T-helper 1 cell treated with Interleukin-12 subunit alpha and Interleukin-12 subunit beta and Interleukin-4 antibody, amounts not matched to agents 30 ng/mL and 1 ng/mL, for 36 hours (primary cell): Measurements from ENCODE around the gene MICALL1. TPM values are rescaled to one million over a fixed set of nuclear protein-coding genes. Genes with fewer than 3 reads are reported as not detected.

Source experiments
- intact Hi-C: fragments of 100-400 bp; cut with micrococcal nuclease; formaldehyde crosslinking; loops from one replicate; pipeline ENCODE4 v1.15.1; 2024
- total RNA-seq: library from RNA; stranded (reverse); gene quantifications from 2 replicates; pipeline ENCODE4 v1.2.3, GENCODE V29; 2022

Gene MICALL1, protein sequence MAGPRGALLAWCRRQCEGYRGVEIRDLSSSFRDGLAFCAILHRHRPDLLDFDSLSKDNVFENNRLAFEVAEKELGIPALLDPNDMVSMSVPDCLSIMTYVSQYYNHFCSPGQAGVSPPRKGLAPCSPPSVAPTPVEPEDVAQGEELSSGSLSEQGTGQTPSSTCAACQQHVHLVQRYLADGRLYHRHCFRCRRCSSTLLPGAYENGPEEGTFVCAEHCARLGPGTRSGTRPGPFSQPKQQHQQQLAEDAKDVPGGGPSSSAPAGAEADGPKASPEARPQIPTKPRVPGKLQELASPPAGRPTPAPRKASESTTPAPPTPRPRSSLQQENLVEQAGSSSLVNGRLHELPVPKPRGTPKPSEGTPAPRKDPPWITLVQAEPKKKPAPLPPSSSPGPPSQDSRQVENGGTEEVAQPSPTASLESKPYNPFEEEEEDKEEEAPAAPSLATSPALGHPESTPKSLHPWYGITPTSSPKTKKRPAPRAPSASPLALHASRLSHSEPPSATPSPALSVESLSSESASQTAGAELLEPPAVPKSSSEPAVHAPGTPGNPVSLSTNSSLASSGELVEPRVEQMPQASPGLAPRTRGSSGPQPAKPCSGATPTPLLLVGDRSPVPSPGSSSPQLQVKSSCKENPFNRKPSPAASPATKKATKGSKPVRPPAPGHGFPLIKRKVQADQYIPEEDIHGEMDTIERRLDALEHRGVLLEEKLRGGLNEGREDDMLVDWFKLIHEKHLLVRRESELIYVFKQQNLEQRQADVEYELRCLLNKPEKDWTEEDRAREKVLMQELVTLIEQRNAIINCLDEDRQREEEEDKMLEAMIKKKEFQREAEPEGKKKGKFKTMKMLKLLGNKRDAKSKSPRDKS
- 35.1 and 37.3 TPM in 2 replicates for total RNA-seq

DNA sequence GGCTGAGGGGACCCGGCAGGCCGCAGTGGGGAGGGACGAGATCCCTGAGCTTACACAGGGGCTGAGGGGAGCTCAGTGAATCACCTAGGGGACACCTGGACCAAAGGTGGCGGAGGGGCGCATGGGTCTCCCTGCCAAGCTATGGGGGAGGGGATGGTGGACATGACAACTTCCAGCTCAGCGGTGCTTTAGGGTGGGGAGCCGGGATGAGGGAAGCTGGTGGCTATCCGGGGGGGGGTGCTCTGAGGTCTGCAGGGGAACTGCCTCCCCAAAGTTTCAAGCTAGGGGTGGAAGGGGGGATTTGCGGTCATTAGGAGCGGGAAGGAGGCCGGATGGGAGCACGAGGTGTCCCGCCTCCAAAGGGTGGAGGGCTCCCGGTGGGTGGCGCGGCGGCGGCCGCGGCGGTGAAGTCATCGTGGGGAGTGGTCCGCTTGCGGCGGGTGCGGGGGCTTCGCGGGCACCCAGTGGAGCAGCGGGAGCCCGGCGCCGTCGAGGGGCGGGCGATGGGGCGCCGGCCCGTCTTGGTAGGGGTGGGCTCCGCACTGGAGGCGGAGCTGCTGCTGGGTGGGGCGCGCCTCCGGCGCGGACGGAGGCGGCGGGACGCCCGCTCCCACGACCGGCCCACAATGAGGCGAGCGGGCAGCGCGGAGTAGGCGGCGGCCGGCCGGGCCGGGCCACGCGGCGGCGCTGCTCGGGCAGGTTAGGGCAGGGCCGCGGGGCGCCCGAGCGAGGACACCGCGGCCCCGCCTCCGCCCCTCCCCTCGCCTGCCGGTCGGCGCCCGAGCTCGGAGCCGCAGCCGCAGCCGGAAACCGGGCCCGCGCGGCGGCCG is at the start of gene MICALL1:
Gene MICALL1 (plus strand): TSS at position 764 of the 830 bp plus-strand sequence. CDS start 126 bp downstream, outside the sequence.
- intact Hi-C loops = loop anchor here (1.0 kb wide), 2 partner anchors 9 to 29 kb away; no protein-coding TSS in a partner anchor

DNA sequence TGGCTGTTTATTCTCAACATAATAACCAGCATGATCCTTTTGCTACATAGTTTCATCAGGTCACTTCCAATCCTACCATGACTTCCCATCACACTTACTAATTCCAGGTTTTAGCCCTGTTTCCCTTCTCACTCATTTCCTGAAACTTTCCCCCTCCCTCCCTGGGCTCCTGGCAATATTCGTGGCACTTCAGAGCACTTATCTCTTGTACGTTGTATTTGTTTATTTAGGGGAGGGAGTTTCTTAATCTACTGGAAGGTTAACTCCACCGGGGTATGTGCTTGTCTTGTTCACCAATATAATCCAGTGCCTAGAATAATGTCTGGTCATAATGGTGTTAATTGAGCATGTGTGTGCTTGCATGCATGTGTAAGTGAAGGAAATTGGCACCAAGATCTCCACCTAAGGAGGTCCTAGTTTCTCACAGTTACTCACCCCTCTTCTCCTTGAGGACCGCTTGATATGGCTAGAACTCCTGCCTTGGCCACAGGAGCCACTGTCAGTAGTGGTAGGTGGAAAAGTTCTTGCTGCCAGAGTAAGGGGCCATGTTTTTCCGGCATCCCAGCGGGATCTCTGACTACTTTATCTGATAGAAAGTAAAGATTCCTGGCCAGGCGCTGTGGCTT is 45.2 kb upstream of the MICALL1 start:
- intact Hi-C loops = loop anchor here (5.0 kb wide), 1 partner anchor 324 kb away; no protein-coding TSS in a partner anchor

DNA sequence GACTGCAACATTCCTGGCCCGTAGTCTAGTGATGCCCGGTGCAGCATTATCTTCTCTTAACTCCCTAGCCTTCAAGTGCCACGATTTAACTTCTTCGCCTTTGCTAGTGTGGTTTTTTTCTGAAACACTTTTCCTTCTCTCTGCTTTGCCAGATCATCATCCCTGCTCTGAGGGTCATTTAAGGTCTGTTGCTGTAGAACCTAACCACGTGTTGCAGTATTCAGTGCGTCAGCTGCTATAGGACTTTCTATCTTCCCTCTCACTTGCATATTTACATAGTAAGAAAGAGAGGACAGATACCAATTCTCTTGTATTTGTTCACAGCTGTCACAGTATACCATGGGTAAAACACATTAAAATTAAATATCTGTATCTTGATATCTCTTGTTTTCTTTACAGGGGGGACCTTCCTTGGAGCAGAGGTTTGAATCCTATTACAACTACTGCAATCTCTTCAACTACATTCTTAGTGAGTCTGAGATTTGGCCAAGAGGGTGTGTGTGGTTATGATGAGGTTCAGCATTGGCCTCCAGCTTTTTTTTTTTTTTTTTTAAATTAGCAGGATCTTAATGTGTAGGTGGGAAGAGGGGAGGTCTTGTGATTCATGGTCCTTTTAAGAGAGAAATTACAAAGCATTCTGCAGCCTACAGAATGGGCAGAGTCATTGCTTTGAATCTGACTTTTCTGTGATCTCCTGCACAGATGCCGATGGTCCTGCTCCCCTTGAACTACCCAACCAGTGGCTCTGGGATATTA is 43.3 kb upstream of the MICALL1 start:
- intact Hi-C loops = loop anchor here (1.0 to 5.0 kb wide), 4 partner anchors 13 to 325 kb away; partner anchors contain the start of gene EIF3L

DNA sequence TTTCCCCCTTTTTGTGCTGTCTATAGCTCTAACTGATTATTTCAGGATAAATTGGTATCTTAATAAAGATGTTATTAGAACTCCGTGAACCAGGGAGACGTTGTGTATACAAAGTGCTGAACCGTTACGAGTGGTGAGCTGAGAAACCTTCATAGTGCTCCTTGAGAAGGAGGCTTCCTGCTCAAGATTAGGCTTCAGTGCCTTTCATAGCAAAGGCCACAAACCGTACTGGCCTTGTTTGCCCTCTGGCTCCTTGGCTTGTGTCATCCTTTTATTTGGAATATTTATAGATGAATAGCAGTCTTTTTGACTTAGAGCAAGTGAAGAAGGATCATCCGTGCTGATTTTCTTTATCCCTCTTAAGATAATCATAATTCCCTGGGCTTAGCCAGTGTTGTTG is 40.6 kb upstream of the MICALL1 start:
- intact Hi-C loops = no loop called here

DNA sequence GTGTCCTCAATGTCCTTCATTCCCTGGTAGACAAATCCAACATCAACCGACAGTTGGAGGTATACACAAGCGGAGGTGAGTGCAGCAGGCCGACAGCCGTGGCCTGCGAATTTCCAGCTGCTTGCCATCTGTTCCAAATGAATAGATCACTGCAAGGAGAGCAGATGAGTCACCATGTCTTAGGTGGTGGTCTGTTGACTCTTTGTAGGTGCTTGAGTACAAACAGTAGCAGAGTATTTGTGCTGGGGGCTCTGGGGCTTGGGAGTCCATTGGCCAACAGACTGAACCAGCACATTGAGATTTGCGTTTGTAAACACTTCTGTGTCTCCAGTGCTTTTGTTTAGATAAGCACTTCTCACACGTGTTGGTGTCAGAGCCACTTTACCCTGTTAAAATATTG is 35.8 kb upstream of the MICALL1 start:
- intact Hi-C loops = no loop called here

DNA sequence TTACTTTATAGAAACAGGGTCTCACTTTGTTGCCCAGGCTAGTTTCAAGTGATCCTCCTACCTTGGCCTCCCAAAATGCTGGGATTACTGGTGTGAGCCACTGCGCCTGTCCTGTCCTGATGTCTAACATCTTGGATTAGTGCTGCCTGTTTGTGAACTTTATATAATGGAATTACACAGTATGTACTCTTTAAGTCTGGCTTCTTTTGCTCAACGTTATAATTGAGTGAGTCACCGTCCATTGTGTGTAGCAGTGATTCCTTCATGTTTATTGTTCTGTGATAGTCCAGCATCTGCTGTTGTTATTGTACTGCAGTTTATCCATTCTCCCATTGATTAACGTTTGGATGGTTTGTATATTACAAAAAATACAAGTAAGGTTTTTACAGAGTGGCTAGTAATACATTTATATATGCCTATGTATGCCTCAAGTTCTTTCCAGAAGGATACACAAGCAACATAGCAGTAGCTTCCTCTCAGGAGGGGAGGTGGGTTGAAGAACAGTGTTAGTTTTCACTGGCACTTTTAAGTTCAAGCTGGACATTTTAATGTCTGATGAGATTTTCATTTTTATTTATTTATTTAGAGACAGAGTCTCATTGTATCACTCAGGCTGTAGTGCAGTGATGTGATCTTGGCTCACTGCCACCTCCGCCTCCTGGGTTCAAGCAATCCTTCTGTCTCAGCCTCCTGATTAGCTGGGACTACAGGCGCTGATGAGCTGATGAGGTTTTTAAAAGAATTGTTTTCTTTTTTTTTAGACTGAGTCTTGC is 25.2 kb upstream of the MICALL1 start:
- intact Hi-C loops = no loop called here

DNA sequence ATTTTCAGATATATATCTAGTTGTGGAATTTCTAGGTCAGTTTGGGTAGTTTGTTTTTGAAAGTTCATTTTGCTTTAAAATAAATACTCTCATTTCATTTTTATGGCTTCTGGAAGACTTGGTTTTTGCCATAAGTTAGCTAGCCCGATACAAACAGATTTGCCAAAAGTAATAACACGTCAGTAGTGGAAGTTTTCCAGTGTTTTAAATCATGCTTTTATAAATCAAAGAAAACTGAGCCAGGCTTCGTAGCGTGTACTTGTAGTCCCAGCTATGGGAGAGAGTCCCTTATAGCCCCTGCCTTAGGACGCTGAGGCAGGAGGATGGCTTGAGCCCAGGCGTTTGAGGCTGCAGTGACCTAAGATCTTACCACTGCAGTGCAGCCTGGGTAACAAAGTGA is 21.7 kb upstream of the MICALL1 start:
- intact Hi-C loops = no loop called here

DNA sequence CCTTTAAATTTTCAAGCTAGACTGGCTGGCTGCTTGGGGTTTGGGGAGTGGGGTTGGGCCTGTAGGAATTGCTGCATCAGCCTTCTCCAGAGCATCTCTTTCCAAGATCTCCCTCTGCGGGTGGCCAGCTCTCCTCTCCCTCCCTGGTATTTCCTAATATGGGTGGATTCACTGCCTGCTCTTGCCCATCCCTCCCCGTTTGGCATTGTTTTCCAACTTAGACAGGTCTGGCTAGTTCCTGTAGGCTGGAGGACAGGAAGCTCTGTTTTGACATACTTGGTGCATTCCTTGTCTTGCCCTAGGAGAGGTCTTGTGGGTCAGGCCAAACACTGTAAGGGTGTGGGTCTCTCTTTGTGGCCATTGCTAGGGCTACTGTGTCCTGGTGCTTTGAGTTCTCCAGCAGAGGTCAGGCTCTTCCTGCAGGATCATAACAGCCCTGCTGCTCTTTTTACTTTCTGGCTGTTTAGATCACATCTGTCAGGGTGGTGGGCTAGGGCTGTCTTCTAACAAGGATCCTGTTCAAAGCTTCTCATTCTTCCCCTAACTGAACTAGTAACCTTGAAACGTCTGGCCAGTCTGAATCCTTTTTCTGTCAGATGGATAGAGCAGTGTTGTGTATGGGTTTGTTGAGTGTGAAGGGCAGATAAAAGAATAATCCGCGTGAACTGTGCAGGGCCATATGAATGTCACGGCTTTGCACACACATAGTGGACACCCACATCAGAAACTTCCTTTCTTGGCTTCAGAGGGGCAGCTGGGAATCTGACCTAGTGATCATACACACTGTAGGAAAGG is 18.3 kb upstream of the MICALL1 start:
- intact Hi-C loops = loop anchor here (1.0 kb wide), 2 partner anchors 47 to 78 kb away; no protein-coding TSS in a partner anchor

DNA sequence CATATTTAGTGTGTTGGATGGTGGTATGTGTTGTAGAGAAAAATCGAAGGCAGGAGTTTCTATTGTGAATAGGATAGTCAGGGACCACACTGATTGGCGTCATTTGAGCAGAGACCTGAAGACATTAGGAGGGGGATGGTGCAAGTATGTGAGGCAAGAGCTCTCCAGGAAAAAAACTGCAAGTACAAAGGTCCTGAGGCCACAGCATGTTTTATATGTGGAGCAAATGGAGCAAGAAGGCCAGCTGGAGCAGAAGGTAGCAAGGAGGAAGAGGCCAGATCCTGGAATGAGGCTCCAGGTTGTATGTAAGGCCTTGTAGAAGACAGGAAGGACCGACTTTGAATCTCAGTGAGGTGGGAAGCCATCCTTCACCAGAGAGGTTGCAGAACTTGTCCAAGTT is 14.2 kb upstream of the MICALL1 start:
- intact Hi-C loops = no loop called here

DNA sequence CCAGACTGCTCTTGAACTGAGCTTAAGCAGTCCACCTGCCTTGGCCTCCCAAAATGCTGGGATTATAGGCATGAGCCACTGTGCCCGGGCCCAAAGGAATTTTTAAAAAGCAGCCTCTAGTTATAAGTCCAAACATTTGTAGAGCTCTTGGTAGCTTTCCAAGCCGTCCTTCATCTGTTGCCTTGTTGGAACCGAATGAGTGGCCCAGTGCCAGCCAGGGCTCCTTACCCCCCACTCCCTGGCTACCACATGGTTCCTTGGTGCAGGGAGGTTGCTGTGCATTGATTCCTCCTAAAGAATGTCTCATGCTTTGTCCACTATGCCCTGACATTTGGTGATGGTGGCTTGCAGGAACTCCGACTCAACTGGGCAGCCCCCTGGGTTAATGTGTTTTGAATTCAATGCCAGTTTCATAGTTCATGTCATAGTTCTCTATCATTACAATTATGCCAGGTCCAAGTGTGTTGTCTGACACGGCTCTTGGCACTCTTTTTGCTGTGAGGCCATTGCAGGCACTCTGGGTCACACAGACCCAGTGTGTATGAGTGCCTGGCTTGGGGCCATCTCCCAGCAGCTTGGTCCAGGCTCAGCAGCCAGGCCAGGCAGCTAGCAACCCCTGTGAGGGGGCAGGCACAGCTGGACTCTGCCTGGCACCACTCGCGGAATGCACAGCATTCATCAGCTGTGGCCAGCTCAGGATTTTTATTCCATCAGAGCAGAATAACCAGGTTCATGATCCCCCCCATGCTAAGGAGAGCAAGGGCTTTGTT is 13.3 kb upstream of the MICALL1 start:
- intact Hi-C loops = no loop called here

DNA sequence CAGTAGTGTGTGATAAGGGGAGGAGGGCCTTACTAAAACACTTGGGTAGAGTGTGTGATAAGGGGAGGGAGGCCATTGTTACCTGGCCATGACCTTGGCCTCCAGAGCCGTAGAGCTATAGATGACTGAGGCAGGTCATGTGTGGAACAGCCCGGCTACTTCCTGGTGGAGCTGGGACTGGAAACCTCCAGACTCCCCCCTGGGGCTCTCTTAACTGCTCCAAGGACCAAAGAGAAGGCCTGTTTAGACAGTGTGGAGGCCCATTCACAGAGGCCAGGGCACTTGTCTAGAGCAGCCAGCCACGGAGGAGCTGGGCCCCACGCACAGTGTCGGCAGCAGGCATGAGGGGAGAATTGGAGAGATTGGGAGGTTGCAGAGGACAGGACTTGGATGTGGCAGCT is 12.5 kb upstream of the MICALL1 start:
- intact Hi-C loops = no loop called here

DNA sequence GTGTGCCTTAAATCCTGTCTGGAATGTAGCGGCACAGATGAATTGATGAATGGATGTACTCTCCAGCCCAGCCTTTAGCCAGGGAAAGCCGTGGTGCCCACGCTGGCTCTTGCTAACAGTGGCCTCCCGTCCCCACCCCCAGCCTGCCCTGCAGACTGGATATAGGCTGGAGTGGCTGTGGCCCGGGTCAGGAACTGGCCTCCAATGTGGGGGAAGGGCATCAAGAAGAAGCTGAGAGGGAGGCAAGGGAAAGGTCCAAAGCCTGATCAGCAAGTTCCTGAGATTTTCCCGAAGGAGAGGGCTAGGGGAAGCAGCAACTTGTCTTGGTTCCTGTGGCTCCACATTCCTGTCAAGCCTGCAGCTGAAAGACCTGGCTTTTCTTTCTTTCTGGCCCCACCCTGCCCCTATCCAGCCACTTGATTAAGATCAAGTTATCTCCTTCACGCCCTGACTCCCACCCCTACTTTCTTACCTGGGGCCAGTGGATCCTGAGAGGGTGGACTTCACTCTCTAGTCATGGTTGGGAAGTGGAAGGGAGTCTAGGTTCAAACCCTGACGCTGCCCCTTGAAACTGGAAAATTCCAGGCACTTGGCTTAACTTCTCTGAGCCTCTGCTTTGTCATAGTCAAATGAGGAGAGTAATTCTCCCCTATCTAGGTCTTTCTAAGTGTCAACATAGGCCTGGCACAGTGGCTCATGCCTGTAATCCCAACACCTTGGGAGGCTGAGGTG is 11.0 kb upstream of the MICALL1 start:
- intact Hi-C loops = no loop called here

DNA sequence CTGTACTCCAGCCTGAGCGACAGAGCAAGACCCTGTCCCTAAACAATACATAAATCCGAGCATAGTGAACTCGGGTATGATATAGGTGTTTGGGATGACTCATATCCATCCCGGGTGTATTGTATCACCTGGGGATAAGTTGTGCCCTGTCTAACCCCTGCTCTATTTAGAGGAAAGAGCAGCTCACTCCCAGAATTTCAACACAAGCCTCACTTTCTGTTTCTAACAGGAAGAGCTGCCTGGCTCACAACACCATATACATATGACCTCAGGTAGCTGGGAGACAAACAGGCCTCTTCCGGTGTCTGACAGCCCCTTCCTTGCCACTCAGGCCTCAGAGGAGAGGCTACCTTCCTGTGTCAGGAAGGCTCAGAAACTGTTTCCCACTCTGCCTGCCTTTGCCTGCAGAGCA is 9.9 kb upstream of the MICALL1 start:
- intact Hi-C loops = loop anchor here (1.0 to 2.0 kb wide), 5 partner anchors 10 to 69 kb away; partner anchors contain the start of genes C22orf23, EIF3L, MICALL1 and POLR2F

DNA sequence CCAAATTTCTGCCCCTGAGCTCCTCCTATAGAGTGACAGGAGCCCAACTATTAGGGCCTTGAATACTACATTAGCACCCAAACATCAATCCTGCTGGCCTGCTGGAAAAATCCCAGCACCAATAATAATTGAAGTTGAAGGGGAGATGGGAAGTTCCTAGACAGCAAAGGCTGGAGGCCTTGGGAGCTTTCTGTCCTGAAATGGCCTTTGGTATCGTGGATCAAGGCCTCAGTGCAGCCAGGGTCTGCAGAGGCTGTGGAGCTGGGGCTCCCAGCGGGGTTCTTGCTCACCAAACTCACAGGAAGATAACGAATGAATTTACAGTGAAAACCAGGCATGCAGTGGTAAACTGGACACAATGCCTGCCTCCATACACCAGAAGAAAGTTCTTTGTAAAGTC is 9.2 kb upstream of the MICALL1 start:
- intact Hi-C loops = loop anchor here (1.0 to 2.0 kb wide), 5 partner anchors 9 to 68 kb away; partner anchors contain the start of genes C22orf23, EIF3L, MICALL1 and POLR2F

DNA sequence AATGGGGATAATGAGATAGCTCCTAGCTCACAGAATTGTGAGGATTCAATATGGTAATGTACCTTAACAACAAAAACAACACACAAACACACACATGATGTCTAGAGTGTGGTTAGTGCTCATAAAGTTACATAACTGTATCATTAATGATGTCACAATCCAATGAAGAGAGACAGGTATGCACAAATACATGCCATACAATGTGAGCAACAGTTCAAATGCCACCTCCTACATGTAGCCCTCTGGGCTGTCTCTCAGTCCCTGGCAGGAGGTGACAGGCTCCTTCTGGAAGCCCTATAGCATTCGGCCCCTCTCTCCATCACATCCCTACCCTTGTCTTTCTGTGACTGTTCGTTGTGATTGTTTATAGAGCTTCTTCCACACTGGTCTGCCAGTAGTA is 8.3 kb upstream of the MICALL1 start:
- intact Hi-C loops = loop anchor here (2.0 kb wide), 3 partner anchors 37 to 67 kb away; partner anchors contain the start of gene EIF3L

DNA sequence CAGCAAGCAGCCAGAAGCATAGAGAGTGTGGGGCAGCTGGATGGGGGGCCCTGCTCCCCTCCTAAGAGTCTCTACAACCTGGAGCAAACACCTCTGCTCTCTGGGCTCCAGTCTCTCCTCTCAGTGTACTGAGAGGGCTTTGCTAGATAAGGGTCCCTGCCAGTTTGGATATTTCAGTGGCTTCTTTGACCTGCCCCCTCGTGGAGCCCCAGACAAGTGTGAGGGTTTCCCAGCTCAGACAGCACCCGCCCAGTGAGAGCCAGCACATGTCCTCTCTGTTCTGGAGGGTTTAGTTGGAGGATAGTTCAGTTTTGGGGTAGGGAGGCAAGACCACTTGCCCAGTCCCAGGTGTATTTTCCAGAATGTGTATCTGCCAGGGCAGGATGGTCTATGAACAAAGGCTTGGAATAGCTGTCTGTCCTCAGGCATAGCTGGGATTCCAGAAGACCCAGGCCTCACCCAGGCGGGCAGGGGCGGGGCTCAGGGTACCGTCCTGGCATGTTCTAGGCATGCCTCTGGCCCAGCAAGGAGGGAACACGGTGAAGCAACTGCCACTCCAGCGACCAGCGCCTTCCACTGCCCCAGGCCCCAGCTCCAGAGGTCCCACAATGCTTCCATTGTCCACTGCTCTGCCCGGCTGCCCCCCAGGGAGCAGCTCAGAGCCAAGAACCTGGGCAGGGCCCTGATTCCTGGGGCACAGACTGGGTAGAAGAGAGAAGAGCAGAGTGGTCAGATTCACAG is 7.5 kb upstream of the MICALL1 start:
- intact Hi-C loops = no loop called here
